Measurements from ENCODE around the gene COLQ.

Gene COLQ

GRCh38 chr3:15521573-15521965 is at the start of gene COLQ:
Gene COLQ, minus strand, starts transcription at chr3:15521706. Its CDS starts 81 bp downstream, at chr3:15521625.
- no peak for TF ChIP-seq CTCF (conservative IDR thresholded peaks at IDR 0.05; ENCODE audit: low read depth, low read length)
- DNase-seq (ENCODE audit: low read depth) = no peak
- H3K4me3 ChIP-seq (ENCODE audit: low read length) = no peak within 1 kb of the TSS

DNA sequence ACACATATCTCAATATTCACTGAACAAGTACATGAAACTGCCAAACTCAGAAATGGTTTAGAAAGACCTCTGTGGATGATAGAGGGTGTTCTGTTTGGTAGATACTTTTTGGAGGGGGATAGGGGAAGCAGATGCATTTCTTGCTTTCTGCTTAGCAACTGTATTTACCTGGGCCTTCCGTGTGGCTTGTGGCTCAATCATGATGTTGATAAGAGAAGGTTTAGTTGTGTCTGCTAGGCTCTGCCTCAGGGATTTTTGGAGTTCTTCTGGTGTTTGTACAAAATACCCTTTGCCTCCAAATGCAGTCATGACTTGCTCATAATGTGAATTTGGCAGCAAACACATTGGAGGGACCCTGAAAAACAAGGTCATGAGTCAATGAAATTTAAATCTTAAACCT is 41.7 kb upstream of the COLQ start:
- no peak for DNase-seq (ENCODE audit: low read depth)
- no peak for TF ChIP-seq CTCF (conservative IDR thresholded peaks at IDR 0.05; ENCODE audit: low read depth, low read length)
- H3K4me3 ChIP-seq (ENCODE audit: low read length) = no peak overlapping the region

DNA sequence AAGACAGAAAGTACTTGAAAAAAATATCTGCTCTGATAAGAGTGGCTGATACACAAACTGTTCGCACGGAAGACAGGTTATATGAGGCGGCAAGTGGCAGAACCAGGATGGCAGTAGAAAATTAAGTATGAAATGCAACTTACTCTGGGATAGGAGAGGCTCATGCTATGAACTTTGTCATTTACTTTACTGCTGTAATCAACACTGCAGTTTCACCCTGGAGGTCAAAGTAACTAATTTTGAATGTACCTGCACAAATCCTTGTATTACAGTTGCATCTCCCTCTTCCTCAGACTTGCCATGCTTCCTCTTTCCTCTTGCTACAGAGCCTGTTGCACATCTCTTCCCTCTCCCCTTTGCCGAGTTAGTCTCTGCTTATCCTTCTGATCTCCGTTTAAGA is 41.1 kb upstream of the COLQ start:
- no peak overlapping the region for H3K4me3 ChIP-seq (ENCODE audit: low read length)
- DNase-seq (ENCODE audit: low read depth) = no peak
- TF ChIP-seq CTCF (conservative IDR thresholded peaks at IDR 0.05; ENCODE audit: low read depth, low read length) = no peak

DNA sequence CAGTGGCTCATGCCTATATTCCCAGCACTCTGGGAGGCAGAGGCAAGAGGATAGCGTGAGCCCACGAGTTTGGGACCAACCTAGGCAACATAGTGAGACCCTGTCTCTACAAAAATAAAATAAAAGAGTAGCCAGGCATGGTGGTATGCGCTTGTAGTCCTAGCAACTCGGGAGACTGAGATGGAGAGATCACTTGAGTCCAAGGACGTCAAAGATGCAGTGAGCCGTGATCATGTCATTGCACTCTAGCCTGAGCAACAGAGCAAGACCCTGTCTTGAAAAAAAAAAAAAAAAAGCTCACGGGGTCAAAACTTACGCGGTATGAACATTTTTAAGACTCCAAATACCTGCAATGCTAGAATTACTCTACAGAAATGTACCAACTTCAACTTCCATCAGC is 37.1 kb upstream of the COLQ start:
- TF ChIP-seq CTCF (conservative IDR thresholded peaks at IDR 0.05; ENCODE audit: low read depth, low read length) = no peak
- no peak overlapping the region for H3K4me3 ChIP-seq (ENCODE audit: low read length)
- no peak for DNase-seq (ENCODE audit: low read depth)

DNA sequence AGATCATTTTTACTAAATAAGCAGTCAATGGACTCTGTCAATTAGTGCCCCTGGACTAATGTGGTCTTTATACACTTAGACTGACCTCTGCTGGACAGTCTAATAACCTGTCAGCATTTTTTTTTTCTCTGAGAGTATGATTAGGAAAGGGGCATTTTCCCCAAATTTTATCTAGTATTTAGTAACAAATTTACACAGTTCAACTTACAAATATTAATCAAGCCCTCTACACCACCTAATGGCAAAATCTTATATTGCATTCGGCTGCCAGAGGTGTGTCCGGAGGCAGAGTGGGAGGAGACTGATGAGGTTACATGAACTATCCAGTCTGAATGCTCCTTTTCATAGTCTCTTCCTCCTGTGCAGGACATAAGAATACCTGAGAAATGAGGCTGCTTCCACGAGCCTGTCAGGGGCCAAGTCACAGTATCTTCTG is 36.0 kb upstream of the COLQ start:
- DNase-seq (ENCODE audit: low read depth) = no peak
- TF ChIP-seq CTCF (conservative IDR thresholded peaks at IDR 0.05; ENCODE audit: low read depth, low read length) = peak; percentile 59
- no peak overlapping the region for H3K4me3 ChIP-seq (ENCODE audit: low read length)

DNA sequence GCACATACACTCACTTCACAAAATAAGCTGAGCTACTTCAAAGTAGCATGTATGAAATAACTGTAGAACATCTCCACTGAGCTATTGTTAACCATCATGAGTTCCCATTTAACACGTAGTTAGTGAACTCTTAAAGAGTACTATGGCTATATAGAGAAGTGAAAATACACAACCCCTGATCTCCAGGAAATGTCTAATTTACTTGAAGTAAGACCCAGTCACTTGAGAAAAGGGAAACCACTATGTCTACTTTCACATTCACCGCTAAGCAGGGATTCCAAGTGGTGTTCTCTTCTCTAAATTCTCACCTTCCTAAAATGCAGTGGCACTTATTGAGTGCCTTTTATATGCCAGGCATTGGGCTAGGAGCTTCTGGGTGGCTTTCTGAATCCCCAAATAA is 35.0 kb upstream of the COLQ start:
- TF ChIP-seq CTCF (conservative IDR thresholded peaks at IDR 0.05; ENCODE audit: low read depth, low read length) = no peak
- H3K4me3 ChIP-seq (ENCODE audit: low read length) = no peak overlapping the region
- DNase-seq (ENCODE audit: low read depth) = no peak

DNA sequence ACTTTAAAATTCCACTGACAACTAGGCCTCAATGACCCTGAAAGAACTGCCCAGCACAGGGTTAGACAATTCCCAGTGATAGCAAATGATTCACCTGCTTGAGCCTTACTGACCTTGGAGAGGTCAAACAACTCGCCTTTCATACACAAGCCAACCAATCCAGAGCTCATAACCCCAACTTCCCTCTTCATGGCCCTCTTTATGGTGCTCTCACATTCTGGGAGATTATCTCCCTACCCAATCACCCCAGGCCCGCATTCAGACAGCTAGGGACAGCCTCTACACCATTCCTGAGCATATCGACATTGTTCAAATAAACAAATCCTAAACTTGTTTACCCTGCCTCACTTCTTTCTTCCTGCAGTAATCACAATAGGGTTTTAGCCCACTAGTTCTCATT is 32.2 kb upstream of the COLQ start:
- TF ChIP-seq CTCF (conservative IDR thresholded peaks at IDR 0.05; ENCODE audit: low read depth, low read length) = no peak
- no peak overlapping the region for H3K4me3 ChIP-seq (ENCODE audit: low read length)
- no peak for DNase-seq (ENCODE audit: low read depth)
